ENCODE measurements around the gene UNC13D.

DNA sequence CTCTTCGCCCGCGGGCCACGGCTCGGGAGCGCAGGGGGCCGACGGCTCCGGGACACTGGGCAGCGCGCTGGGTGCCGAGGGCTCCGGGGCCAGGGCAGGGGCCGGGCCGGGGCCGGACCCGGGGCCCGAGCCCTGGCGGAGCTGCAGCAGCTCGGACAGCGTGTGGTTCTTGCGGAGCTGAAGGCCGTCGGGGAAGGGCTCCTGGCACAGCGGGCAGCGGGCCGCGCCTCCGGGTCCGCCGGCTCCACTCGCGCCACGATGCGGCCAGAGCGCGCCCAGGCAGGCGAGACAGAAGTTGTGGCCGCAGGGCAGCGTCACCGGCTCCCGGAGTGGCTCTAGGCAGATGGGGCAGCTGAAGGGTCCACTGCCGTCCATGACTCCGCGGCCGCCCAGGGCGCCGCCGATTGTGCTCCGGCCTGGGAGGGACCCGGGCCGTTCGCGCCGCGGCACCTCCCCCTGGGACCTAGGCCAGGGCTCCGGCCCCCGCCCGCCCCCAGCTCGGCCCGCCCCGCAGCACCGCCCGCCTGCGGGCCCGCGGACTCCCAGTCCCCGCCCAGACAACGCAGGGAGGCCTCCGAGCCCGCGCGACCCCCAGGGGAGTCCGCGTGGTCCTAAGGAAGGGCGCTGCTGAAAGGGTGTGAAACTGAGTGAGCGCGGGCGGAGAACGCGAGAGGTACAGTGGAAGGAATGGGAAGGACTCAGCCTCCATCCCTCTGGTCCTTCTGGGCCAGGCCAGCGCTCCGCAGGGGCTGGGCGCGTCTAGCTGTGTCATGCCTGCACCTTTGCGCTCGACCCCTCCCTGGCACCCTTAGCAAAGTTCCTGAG, 34.2 kb upstream of the UNC13D start, which contains the start of gene TRIM47:
- TF ChIP-seq GATA2 (IDR thresholded peaks at IDR 0.05; ENCODE audit: low read depth, low read length) = no peak
- TF ChIP-seq GATA3 (IDR thresholded peaks at IDR 0.05; ENCODE audit: low read depth, low read length) = no peak
